Liver (tissue), 9 donors: ENCODE data around the gene FAM53B. TPM values are rescaled to one million over a fixed set of nuclear protein-coding genes. Genes with fewer than 3 reads are reported as not detected.

Experiments used
- DNase-seq: peaks from one replicate; pipeline ENCODE4 v3.0.0-alpha.2; 2017; ENCODE audit warnings: low spot score
- H3K27ac ChIP-seq, 2 donors: one replicate each; pipeline ENCODE4 v1.7.0; 2013; ENCODE audit warnings: inconsistent platforms in 2 of 2, low read length in 2 of 2, control low read depth in 1 of 2, low read depth in 1 of 2, mild to moderate bottlenecking in 1 of 2
- H3K27me3 ChIP-seq, 4 donors: one replicate each; pipeline versions ENCODE4 v1.6.1 to v1.7.0; 2013; ENCODE audit warnings: low read length in 3 of 4, inconsistent platforms in 1 of 4, mild to moderate bottlenecking in 1 of 4, moderate library complexity in 1 of 4; ENCODE audit not compliant: control insufficient read depth in 4 of 4, insufficient read depth in 4 of 4
- H3K36me3 ChIP-seq, 4 donors: one replicate each; pipeline versions ENCODE4 v1.6.1 to v1.7.0; 2013; ENCODE audit warnings: low read length in 3 of 4, mild to moderate bottlenecking in 3 of 4, low read depth in 1 of 4, moderate library complexity in 1 of 4; ENCODE audit not compliant: control insufficient read depth in 4 of 4, insufficient read depth in 3 of 4
- H3K4me1 ChIP-seq, 4 donors: one replicate each; pipeline versions ENCODE4 v1.6.1 to v1.7.0; 2013; ENCODE audit warnings: low read length in 3 of 4, mild to moderate bottlenecking in 3 of 4, moderate library complexity in 1 of 4; ENCODE audit not compliant: control insufficient read depth in 4 of 4, insufficient read depth in 4 of 4
- H3K4me3 ChIP-seq, 3 donors: one replicate each; pipeline versions ENCODE4 v1.6.1 to v1.7.0; 2013; ENCODE audit warnings: low read length in 3 of 3, control low read depth in 1 of 3, low read depth in 1 of 3, mild to moderate bottlenecking in 1 of 3
- H3K9ac ChIP-seq, 2 donors: one replicate each; pipeline ENCODE4 v1.7.0; 2013; ENCODE audit warnings: low read length in 2 of 2, mild to moderate bottlenecking in 2 of 2, moderate library complexity in 2 of 2, control low read depth in 1 of 2, low read depth in 1 of 2
- H3K9me3 ChIP-seq, 4 donors: one replicate each; pipeline versions ENCODE4 v1.6.1 to v1.7.0; 2013; ENCODE audit warnings: low read length in 3 of 4; ENCODE audit not compliant: control insufficient read depth in 4 of 4
- ATF3 ChIP-seq: IDR thresholded peaks from 2 replicates; pipeline ENCODE4 v1.6.1; 2016; ENCODE audit warnings: antibody characterized with exemption
- CTCF ChIP-seq: fragments of 150-350 bp; IDR thresholded peaks from 2 replicates; pipeline ENCODE4 v1.5.1; 2017; ENCODE audit warnings: improper control_type of control experiment, low read depth, low read length; ENCODE audit not compliant: missing input control
- EGR1 ChIP-seq, 2 donors: IDR thresholded peaks; 2 replicates each; pipeline ENCODE4 v1.6.1; 2016 to 2018; ENCODE audit warnings: antibody characterized with exemption in 2 of 2, low read depth in 2 of 2
- FOXA1 ChIP-seq: IDR thresholded peaks from 2 replicates; pipeline ENCODE4 v1.6.1; 2016; ENCODE audit warnings: antibody characterized with exemption
- FOXA2 ChIP-seq: IDR thresholded peaks from 2 replicates; pipeline ENCODE4 v1.6.1; 2016; ENCODE audit warnings: antibody characterized with exemption
- GABPA ChIP-seq, 2 donors: IDR thresholded peaks in 1 of 2; conservative IDR thresholded peaks in 1 of 2; 2 replicates each; pipeline ENCODE4 v1.6.1; 2016; ENCODE audit warnings: antibody characterized with exemption in 2 of 2, mild to moderate bottlenecking in 1 of 2, moderate library complexity in 1 of 2
- HNF4A ChIP-seq, 2 donors: conservative IDR thresholded peaks; 2 replicates each; pipeline ENCODE4 v1.6.1; 2016; ENCODE audit warnings: antibody characterized with exemption in 2 of 2, mild to moderate bottlenecking in 2 of 2
- HNF4G ChIP-seq: IDR thresholded peaks from 2 replicates; pipeline ENCODE4 v1.6.1; 2016; ENCODE audit warnings: antibody characterized with exemption
- JUND ChIP-seq, 2 donors: IDR thresholded peaks; 2 replicates each; pipeline ENCODE4 v1.6.1; 2016; ENCODE audit warnings: antibody characterized with exemption in 2 of 2
- MAX ChIP-seq: IDR thresholded peaks from 2 replicates; pipeline ENCODE4 v1.6.1; 2016; ENCODE audit warnings: antibody characterized with exemption
- NR2F2 ChIP-seq: IDR thresholded peaks from 2 replicates; pipeline ENCODE4 v1.6.1; 2016; ENCODE audit warnings: antibody characterized with exemption
- RAD21 ChIP-seq, 2 donors: IDR thresholded peaks; 2 replicates each; pipeline ENCODE4 v1.6.1; 2016; ENCODE audit warnings: antibody characterized with exemption in 2 of 2, mild to moderate bottlenecking in 2 of 2
- REST ChIP-seq: IDR thresholded peaks from 2 replicates; pipeline ENCODE4 v1.6.1; 2016; ENCODE audit warnings: antibody characterized with exemption, mild to moderate bottlenecking
- RXRA ChIP-seq, 2 donors: IDR thresholded peaks; 2 replicates each; pipeline ENCODE4 v1.6.1; 2017 to 2018; ENCODE audit warnings: antibody characterized with exemption in 2 of 2, mild to moderate bottlenecking in 1 of 2
- SP1 ChIP-seq: IDR thresholded peaks from 2 replicates; pipeline ENCODE4 v1.6.1; 2018; ENCODE audit warnings: antibody characterized with exemption, mild to moderate bottlenecking
- TAF1 ChIP-seq: conservative IDR thresholded peaks from 2 replicates; pipeline ENCODE4 v1.6.1; 2016; ENCODE audit warnings: antibody characterized with exemption, mild to moderate bottlenecking
- YY1 ChIP-seq: IDR thresholded peaks from 2 replicates; pipeline ENCODE4 v1.6.1; 2016; ENCODE audit warnings: antibody characterized with exemption, mild to moderate bottlenecking
- ZBTB33 ChIP-seq: IDR thresholded peaks from 2 replicates; pipeline ENCODE4 v1.6.1; 2016; ENCODE audit warnings: antibody characterized with exemption
- WGBS: extraction: QIAGEN DNeasy Blood & Tissue Kit; methylation state at CpG from one replicate; pipeline ENCODE4 v1.1.7; 2013; 5-methylcytosine and 5-hydroxymethylcytosine counted together
- polyA plus RNA-seq, 2 donors: library from polyadenylated mRNA; stranded (reverse) in 1 of 2; unstranded in 1 of 2; fragments of 200-250 nt in 1 of 2; fragments of >200 nt in 1 of 2; fragmentation: Nextera tagmentation in 1 of 2; extraction: Ambion mirVana in 1 of 2; gene quantifications; one replicate each; pipeline versions ENCODE4 v1.2.1 to v1.2.3, GENCODE V29; 2013 to 2015
- total RNA-seq, 2 donors: library from RNA; depleted of rRNA; stranded (reverse); fragments of >200 nt; gene quantifications; one replicate each; pipeline ENCODE4 v1.2.3, GENCODE V29; 2014
- donor health status: healthy.
- donor health status: healthy.
- donor health status: healthy.
- donor health status: healthy.
- donor health status: healthy.

Gene FAM53B
- total and polyA plus RNA-seq, 4 donors: 1.1 to 24.0 (median 6.3) TPM

GRCh38 chr10:124667425-124668345 lies 76.5 kb downstream of the FAM53B start:
- 90% methylated on average over 15 of the region's 15 CpGs for WGBS
- no peaks in the 10 kb centered on the region for H3K27me3 ChIP-seq
- H3K4me3 ChIP-seq: no peak overlapping the region
- H3K9me3 ChIP-seq: no peaks in the 10 kb centered on the region
- H3K36me3 ChIP-seq: peaks cover 0 to 4% (median 0%) of the 10 kb centered on the region in 4 donors
- no peaks in the 10 kb centered on the region for H3K4me1 ChIP-seq
- no peak overlapping the region for H3K9ac ChIP-seq
- no peak overlapping the region for H3K27ac ChIP-seq
- no peak for DNase-seq
- TF ChIP-seq RAD21 (IDR thresholded peaks at IDR 0.05) (no peak), JUND (IDR thresholded peaks at IDR 0.05) (no peak), FOXA2 (no peak)

- 93% methylated on average over 10 of the region's 10 CpGs for WGBS
- no peak overlapping the region for H3K4me3 ChIP-seq
- H3K27me3 ChIP-seq: no peaks in the 10 kb centered on the region
- no peak overlapping the region for H3K9ac ChIP-seq
- TF ChIP-seq HNF4G: no peak
- TF ChIP-seq ZBTB33: no peak
- TF ChIP-seq FOXA2: no peak
- no peak for TF ChIP-seq FOXA1
- TF ChIP-seq CTCF: no peak
- no peak for TF ChIP-seq SP1
- TF ChIP-seq MAX: no peak
- no peak for TF ChIP-seq EGR1 (IDR thresholded peaks at IDR 0.05; ENCODE audit: low read depth in 2 of 2)
- no peak for TF ChIP-seq YY1
- no peak for TF ChIP-seq REST
- TF ChIP-seq JUND (IDR thresholded peaks at IDR 0.05): no peak
- no peak for TF ChIP-seq TAF1
- TF ChIP-seq HNF4A (conservative IDR thresholded peaks at IDR 0.05): no peak
- TF ChIP-seq RXRA (IDR thresholded peaks at IDR 0.05): no peak
- no peak for TF ChIP-seq ATF3
- TF ChIP-seq GABPA (IDR thresholded peaks at IDR 0.05 in 1 of 2, conservative IDR thresholded peaks at IDR 0.05 in 1 of 2): no peak
- TF ChIP-seq NR2F2: no peak
- no peaks in the 10 kb centered on the region for H3K4me1 ChIP-seq
- no peaks in the 10 kb centered on the region for H3K9me3 ChIP-seq
- DNase-seq: no peak
- H3K36me3 ChIP-seq: peaks cover 0 to 4% (median 0%) of the 10 kb centered on the region in 4 donors
- no peak overlapping the region for H3K27ac ChIP-seq
These were observed 77.7 kb downstream of the FAM53B start for GRCh38 chr10:124666494-124666893.
